ENCODE data around the gene DLG2. TPM values are rescaled to one million over a fixed set of nuclear protein-coding genes. Genes with fewer than 3 reads are reported as not detected.

DLG2 gene
- polyA plus RNA-seq, 6 donors from 2014 or later, result 0.93 to 2.4 (median 1.3) TPM

DNA sequence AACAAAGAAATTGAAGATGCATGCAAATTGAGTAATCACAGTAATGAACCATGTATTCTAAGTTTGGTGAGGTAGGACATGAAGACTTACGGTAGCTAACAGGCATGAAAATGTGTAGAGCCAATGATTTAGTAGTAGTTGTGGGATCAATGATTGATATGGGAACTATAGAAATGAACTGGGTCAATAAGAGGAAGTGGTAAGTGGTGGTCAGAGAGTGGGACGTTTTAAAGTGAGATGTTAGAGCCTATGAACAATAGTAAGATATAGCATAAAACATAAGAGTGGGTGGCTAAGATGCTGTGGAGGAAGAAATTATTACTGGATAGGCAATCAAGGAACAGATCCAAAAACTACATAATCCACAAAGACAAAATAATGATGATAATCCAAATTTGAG, 45.0 kb downstream of the DLG2 start:
- H3K9me3 Mint-ChIP-seq, result peaks cover 0 to 17% (median 4%) of the 10 kb centered on the region in 7 donors
- H3K27me3 Mint-ChIP-seq, result peaks cover 6 to 15% (median 8%) of the 10 kb centered on the region in 3 donors
- no peak overlapping the region for H3K4me3 Mint-ChIP-seq
- H3K4me1 Mint-ChIP-seq, result no peaks in the 10 kb centered on the region
- H3K36me3 Mint-ChIP-seq, result no peaks in the 10 kb centered on the region
- H3K27ac Mint-ChIP-seq, result no peak overlapping the region
- DNase-seq (no peak), ATAC-seq (ENCODE audit: low read depth in 2 of 2) (no peak)

DNA sequence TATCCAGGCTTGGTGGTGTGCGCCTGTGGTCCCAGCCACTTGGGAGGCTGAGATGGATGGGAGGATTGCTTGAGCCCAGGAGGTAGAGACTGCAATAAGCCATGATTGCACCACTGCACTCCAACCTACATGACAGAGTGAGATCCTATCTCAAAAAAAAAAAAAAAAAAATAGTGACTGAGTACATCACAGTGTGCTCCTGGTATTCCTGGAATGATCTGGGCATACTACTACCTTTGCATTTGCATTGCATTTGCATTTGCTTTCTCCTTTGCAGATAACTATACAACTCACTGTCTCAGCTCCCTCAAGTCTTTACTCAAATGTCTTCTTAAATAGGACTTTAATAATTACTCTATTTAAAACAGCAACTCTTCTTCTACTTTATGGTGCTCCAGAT, 51.8 kb downstream of the DLG2 start:
- ATAC-seq (ENCODE audit: low read depth in 2 of 2) (no peak), DNase-seq (no peak)
- H3K9me3 Mint-ChIP-seq, result peaks cover 0 to 12% (median 4%) of the 10 kb centered on the region in 7 donors
- no peak overlapping the region for H3K27ac Mint-ChIP-seq
- peak overlapping the region in 1 of 8 donors; percentile 54 for H3K4me3 Mint-ChIP-seq
- no peaks in the 10 kb centered on the region for H3K4me1 Mint-ChIP-seq
- H3K36me3 Mint-ChIP-seq, result no peaks in the 10 kb centered on the region
- H3K27me3 Mint-ChIP-seq, result peaks cover 10 to 23% (median 22%) of the 10 kb centered on the region in 3 donors

DNA sequence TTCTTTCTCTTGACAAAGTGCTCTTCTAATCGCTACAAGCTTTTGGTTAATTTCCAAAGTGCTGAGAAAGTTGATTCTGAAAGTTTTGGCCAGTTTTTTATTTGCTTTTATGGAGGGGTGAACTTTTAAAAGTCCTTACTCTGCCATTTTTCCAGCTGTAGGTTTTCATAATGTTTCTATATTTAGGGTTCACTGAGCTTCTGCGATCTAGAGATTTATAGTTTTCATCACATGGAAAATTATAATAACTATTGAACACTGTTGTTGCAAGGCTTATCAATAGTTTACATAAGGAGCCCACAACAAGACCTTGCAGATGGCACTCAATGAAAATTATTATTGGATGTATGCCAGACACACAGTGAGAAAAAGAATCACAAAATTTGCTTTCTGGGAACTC, 55.1 kb downstream of the DLG2 start:
- Mint-ChIP-seq H3K9me3 (peaks cover 0 to 8% (median 2%) of the 10 kb centered on the region in 7 donors), H3K27ac (no peak overlapping the region), H3K4me1 (peaks cover 0 to 3% (median 0%) of the 10 kb centered on the region in 3 donors), H3K4me3 (no peak overlapping the region), H3K27me3 (peaks cover 5 to 23% (median 16%) of the 10 kb centered on the region in 3 donors), H3K36me3 (no peaks in the 10 kb centered on the region)
- DNase-seq (no peak), ATAC-seq (ENCODE audit: low read depth in 2 of 2) (no peak)

DNA sequence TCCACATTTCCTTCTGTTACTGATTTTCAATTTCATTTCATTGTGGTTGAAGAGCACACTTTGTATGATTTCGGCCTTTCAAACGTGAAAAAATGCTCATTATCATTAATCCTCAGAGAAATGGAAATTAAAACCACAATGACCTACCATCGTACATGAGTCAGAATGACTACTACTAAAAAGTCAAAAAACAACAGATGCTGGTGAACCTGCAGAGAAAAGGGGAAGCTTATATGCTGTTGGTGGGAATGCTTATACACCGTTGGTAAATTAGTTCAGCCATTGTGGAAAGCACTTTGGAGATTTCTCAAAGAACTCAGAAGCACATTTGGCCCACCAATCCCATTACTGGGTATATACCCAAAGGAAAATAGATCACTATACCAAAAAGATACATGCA, 57.6 kb downstream of the DLG2 start:
- Mint-ChIP-seq H3K27ac (no peak overlapping the region), H3K36me3 (no peaks in the 10 kb centered on the region), H3K4me3 (no peak overlapping the region), H3K4me1 (peaks cover 0 to 3% (median 0%) of the 10 kb centered on the region in 3 donors), H3K9me3 (peaks cover 0 to 5% (median 1%) of the 10 kb centered on the region in 7 donors), H3K27me3 (peaks cover 3 to 17% (median 5%) of the 10 kb centered on the region in 3 donors)
- ATAC-seq (ENCODE audit: low read depth in 2 of 2), result no peak
- no peak for DNase-seq

DNA sequence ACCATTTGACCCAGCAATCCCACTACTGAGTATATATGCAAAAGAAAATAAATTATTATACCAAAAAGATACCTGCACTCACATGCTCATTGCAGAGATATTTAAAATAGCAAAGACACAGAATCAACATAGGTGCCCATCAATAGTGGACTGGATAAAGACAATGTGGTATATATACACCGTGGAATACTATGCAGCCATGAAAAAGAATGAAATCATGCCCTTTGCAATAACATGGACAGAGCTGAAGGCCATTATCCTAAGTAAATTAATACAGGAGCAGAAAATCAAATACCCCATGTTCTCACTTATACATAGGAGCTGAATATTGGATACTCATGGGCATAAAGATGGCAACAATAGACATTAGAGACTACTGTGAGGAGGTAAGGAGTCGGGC, 68.7 kb downstream of the DLG2 start:
- Mint-ChIP-seq H3K36me3 (no peaks in the 10 kb centered on the region), H3K27me3 (peaks cover 0 to 11% (median 0%) of the 10 kb centered on the region in 3 donors), H3K4me1 (no peaks in the 10 kb centered on the region), H3K4me3 (no peak overlapping the region), H3K27ac (no peak overlapping the region), H3K9me3 (peaks cover 0 to 14% (median 5%) of the 10 kb centered on the region in 7 donors)
- DNase-seq, result no peak
- ATAC-seq (ENCODE audit: low read depth in 2 of 2), result no peak

DNA sequence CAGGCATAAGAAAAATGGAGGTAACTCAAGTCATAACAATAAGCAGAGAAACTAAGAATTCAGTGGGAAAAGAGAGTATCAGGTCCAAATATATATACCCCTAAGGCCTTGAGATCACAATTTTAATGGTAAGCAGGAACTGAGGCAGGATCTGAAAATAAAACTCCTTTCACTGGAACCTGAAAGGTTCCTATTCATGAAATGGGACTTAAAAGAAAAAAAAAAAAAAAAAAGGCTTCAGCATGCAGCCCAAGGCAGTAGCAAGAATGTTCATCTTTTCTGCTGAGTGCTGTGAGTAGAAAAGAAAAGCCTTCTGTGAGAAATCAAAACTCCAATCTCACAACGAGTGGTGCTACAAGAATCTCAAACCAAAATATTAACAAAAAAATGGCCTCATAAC, 75.3 kb downstream of the DLG2 start:
- no peak for ATAC-seq (ENCODE audit: low read depth in 2 of 2)
- H3K27ac Mint-ChIP-seq, result no peak overlapping the region
- H3K4me1 Mint-ChIP-seq, result no peaks in the 10 kb centered on the region
- no peaks in the 10 kb centered on the region for H3K36me3 Mint-ChIP-seq
- H3K27me3 Mint-ChIP-seq, result peaks cover 0 to 6% (median 0%) of the 10 kb centered on the region in 3 donors
- no peak for DNase-seq
- H3K9me3 Mint-ChIP-seq, result peaks cover 0 to 6% (median 4%) of the 10 kb centered on the region in 7 donors
- H3K4me3 Mint-ChIP-seq, result no peak overlapping the region

DNA sequence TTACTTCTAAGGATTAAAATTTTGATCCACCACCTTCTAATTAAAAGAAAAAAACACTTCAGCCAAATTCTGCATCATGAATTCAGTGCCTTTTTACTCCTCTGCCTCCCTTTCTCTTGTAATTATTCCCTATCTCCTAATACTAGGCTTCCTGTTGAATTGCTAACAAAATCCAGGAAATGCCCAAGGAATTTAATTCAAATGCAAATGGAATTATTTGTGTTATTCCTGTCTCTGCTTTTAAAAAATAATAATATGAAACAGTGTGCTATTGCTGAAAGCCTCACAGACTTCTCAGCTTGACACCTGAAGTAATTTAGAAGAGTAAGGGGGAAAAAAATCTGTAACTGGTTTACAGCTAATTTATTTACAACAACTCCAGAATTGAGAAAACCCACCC, 85.5 kb downstream of the DLG2 start:
- no peak for ATAC-seq (ENCODE audit: low read depth in 2 of 2)
- H3K27ac Mint-ChIP-seq, result no peak overlapping the region
- H3K4me1 Mint-ChIP-seq, result no peaks in the 10 kb centered on the region
- H3K27me3 Mint-ChIP-seq, result peaks cover 0 to 9% (median 0%) of the 10 kb centered on the region in 3 donors
- no peak for DNase-seq
- H3K9me3 Mint-ChIP-seq, result peaks cover 0 to 25% (median 7%) of the 10 kb centered on the region in 7 donors
- H3K4me3 Mint-ChIP-seq, result no peak overlapping the region
- H3K36me3 Mint-ChIP-seq, result no peaks in the 10 kb centered on the region

DNA sequence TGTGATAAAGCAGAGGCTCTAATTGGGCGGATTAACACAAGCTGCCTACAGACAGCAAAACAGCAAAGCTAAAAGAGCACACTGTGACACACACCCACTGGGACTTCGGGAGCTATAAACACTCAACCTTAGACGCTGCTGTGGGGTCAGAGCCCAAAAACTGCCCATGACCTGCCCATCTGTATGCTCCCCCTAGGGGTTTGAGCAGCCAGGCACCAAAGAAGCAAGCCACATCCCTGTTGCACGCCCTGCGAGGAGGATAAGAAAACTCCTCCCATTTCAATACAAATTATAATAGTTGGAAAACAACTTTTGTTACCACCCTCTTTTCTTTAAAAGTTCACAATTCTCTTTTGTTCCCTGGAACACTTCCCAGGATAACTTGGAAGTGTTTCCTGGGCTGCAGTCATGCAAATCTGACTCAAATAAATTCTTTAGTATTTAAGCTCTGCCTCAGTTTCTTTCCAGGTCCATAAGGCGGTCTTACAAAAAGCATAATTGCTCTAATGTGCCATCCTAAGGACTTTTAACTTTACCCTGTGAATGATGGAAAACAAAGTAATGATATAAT, 86.4 kb downstream of the DLG2 start:
- Mint-ChIP-seq H3K36me3 (no peaks in the 10 kb centered on the region), H3K27ac (peak overlapping the region in 1 of 6 donors; percentile 49), H3K4me3 (no peak overlapping the region), H3K9me3 (peaks cover 0 to 17% (median 5%) of the 10 kb centered on the region in 7 donors), H3K27me3 (peaks cover 0 to 1% (median 0%) of the 10 kb centered on the region in 3 donors), H3K4me1 (no peaks in the 10 kb centered on the region)
- ATAC-seq (ENCODE audit: low read depth in 2 of 2), result no peak
- DNase-seq, result no peak

DNA sequence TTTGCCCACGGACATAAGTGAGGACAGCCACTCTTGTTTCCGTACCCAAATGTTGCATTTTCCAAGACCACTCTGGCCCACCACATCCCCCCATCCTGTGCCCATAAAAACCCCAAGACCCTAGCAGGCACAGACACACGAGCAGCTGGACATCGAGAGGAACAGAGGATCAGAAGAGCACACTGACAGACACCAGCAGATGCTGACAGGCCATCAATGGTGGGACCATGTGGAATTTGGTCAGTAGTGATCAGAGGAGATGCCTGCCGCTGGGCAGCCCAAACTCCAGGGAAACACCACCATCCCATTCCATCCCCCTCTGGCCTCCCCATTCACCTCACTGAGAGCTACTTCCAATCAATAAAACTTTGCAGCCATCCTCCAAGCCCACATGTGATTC, 87.0 kb downstream of the DLG2 start:
- H3K27ac Mint-ChIP-seq, result no peak overlapping the region
- no peaks in the 10 kb centered on the region for H3K27me3 Mint-ChIP-seq
- peaks cover 0 to 2% of the 10 kb centered on the region in 2 donors for H3K36me3 Mint-ChIP-seq
- H3K4me3 Mint-ChIP-seq, result no peak overlapping the region
- no peak for DNase-seq
- no peak for ATAC-seq (ENCODE audit: low read depth in 2 of 2)
- H3K9me3 Mint-ChIP-seq, result peaks cover 0 to 20% (median 4%) of the 10 kb centered on the region in 7 donors
- H3K4me1 Mint-ChIP-seq, result no peaks in the 10 kb centered on the region

DNA sequence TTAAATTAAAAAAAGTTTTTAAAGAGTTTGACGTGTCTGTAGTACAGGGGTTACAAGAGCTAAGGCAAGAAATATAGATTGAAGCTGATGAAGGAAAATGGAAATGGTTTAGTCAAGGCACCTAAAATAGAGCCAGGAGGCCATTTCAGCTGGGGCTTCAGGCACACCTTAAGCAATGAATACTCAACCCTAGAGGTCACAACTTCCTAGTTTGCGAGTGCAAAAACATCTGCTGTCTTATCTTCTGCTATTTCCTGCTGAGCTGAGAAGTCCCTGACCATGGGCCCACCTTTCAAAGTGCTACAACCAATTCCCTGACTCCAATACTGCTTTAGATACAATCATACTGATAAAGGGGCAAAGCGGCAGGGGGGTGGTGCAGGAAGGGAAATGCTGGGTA, 87.4 kb downstream of the DLG2 start:
- ATAC-seq (ENCODE audit: low read depth in 2 of 2) (no peak), DNase-seq (no peak)
- Mint-ChIP-seq H3K4me3 (no peak overlapping the region), H3K4me1 (no peaks in the 10 kb centered on the region), H3K27me3 (no peaks in the 10 kb centered on the region), H3K27ac (no peak overlapping the region), H3K9me3 (peaks cover 3 to 25% (median 6%) of the 10 kb centered on the region in 7 donors), H3K36me3 (peaks cover 4 to 6% of the 10 kb centered on the region in 2 donors)

DNA sequence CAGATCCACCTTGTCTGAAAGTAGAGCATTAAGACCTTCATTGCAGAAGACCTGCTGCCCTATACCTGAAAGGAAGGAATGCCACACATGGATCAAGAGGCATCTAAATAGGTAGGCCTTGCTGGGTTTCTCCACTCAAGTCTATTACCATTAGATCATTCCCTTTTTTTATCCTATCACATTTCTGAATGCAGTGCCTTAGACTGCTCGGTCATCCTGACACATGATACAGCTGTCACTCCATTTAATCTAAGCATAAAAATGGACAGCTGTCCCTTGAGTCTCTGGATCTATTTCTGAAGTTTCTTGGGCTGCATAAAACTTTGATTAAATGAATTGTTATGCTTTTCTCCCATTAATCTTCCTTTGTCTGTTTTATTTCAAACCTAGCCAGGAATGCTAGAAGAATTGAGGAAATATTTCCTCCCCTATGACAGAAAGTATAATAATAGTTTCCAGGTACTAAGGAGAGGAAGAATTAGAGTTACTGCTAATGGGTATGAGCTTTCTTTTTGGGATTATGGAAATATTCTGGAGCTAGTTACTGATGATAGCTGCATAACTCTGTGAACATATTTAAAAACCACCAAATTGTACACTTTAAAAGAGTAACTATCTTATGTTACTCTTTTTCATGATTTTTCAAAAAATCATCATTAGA, 88.0 kb downstream of the DLG2 start:
- ATAC-seq (ENCODE audit: low read depth in 2 of 2) (no peak), DNase-seq (no peak)
- peaks cover 5 to 9% of the 10 kb centered on the region in 2 donors for H3K36me3 Mint-ChIP-seq
- H3K9me3 Mint-ChIP-seq, result peaks cover 4 to 27% (median 9%) of the 10 kb centered on the region in 7 donors
- H3K4me3 Mint-ChIP-seq, result no peak overlapping the region
- H3K27ac Mint-ChIP-seq, result no peak overlapping the region
- H3K27me3 Mint-ChIP-seq, result no peaks in the 10 kb centered on the region
- H3K4me1 Mint-ChIP-seq, result no peaks in the 10 kb centered on the region

DNA sequence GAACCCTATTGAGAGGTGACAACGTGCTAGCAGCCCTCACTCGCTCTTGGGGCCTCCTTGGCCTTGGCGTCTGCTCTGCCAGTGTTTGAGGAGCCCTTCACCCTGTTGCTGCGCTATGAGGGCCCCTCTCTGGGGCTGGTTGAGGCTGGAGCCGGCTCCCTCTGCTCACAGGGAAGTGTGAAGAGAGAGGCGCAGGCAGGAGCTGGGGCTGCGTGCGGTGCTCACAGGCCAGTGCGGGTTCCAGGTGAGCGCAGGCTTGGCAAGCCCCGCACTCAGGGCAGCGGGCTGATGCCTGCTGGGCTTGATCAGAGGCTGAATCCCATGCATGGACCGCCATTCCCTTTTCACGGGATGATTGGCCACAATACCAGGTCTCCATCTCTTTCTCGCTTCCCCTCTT, 90.7 kb downstream of the DLG2 start:
- Mint-ChIP-seq H3K4me3 (no peak overlapping the region), H3K27me3 (no peaks in the 10 kb centered on the region), H3K36me3 (peaks cover 5 to 9% of the 10 kb centered on the region in 2 donors), H3K9me3 (peaks cover 4 to 24% (median 9%) of the 10 kb centered on the region in 7 donors), H3K4me1 (no peaks in the 10 kb centered on the region), H3K27ac (no peak overlapping the region)
- ATAC-seq (ENCODE audit: low read depth in 2 of 2), result no peak
- DNase-seq, result no peak

DNA sequence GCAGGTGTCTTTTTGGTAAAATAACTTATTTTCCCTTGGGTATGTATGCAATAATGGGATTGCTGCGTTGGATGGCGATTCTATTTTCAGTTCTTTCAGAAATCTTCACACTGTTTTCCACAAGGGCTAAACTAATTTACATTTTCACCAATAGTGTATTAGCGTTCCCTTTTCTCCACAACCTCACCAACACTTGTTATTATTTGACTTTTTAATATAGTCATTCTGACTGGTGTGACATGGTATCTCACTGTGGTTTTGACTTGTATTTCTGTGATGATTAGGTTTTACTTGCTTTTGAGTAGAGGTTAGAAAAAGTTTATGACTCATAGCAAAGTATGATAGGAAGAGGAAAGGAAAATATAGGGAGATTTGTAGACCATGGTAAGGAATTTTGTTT, 92.3 kb downstream of the DLG2 start:
- no peaks in the 10 kb centered on the region for H3K4me1 Mint-ChIP-seq
- no peak overlapping the region for H3K4me3 Mint-ChIP-seq
- H3K27me3 Mint-ChIP-seq, result no peaks in the 10 kb centered on the region
- H3K9me3 Mint-ChIP-seq, result peaks cover 4 to 24% (median 9%) of the 10 kb centered on the region in 7 donors
- H3K36me3 Mint-ChIP-seq, result peaks cover 5 to 9% of the 10 kb centered on the region in 2 donors
- H3K27ac Mint-ChIP-seq, result no peak overlapping the region
- DNase-seq (no peak), ATAC-seq (ENCODE audit: low read depth in 2 of 2) (no peak)

DNA sequence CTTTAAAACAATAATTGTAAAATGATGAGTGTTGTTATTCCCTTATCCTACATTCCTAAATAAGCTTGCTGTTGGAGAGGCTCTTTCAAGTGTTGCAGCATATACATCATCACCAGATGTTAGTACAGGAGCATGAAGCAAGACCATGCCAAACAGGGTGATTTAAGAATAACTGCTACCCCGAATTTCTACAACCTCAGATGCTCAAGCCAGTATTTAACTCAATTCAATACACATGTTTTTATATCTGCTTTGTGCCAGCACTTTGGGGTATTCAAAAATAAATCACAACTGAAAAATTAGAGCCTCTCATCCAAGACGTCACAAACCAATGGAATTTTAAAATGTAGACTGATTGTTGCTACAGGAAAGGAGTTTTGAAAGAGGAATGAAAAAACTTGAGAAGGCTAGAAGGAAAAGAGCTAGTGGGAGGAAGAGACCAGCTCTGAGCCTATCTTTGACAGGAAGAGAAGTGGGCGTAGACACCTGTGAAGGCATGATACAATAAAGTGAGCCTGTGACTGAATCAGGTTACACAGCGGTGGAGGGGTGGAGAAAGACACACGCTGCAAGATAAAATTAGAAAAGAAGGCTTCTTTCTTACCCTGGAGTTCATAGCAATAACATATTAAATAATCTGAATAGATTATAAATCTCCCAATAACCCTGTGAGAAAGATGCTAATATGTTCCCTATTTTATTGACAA, 95.8 kb downstream of the DLG2 start:
- H3K9me3 Mint-ChIP-seq, result peaks cover 7 to 23% (median 8%) of the 10 kb centered on the region in 7 donors
- H3K27ac Mint-ChIP-seq, result peak overlapping the region in 2 of 6 donors; percentile 1 to 51

More for the DNA sequence above, 95.8 kb downstream of the DLG2 start:
- ATAC-seq (ENCODE audit: low read depth in 2 of 2), result no peak
- no peak for DNase-seq
- no peaks in the 10 kb centered on the region for H3K27me3 Mint-ChIP-seq
- H3K4me1 Mint-ChIP-seq, result no peaks in the 10 kb centered on the region
- H3K4me3 Mint-ChIP-seq, result no peak overlapping the region
- H3K36me3 Mint-ChIP-seq, result peaks cover 5 to 9% of the 10 kb centered on the region in 2 donors
